IMR-90 (cell line): ENCODE data around the gene PLGRKT.

ENCODE experiments used
- BHLHE40 ChIP-seq: fragments of 150-350 bp; IDR thresholded peaks from 2 replicates; pipeline ENCODE4 v1.6.1; 2016; ENCODE audit warnings: mild to moderate bottlenecking, low read depth, low read length
- CEBPB ChIP-seq: IDR thresholded peaks from 2 replicates; pipeline ENCODE4 v1.6.1; 2012; ENCODE audit warnings: low read depth, low read length, improper control_type of control experiment
- CHD1 ChIP-seq: IDR thresholded peaks from 2 replicates; pipeline ENCODE4 v1.6.1; 2012; ENCODE audit warnings: low read depth, low read length, improper control_type of control experiment
- CTCF ChIP-seq: conservative IDR thresholded peaks from 2 replicates; pipeline ENCODE4 v1.5.1; 2012; ENCODE audit warnings: mild to moderate bottlenecking, low read depth, low read length, improper control_type of control experiment
- POLR2A ChIP-seq: IDR thresholded peaks from 2 replicates; pipeline ENCODE4 v1.6.1; 2012; ENCODE audit warnings: mild to moderate bottlenecking, low read depth, low read length

GRCh38 chr9:5354184-5354583 lies 83.5 kb downstream of the PLGRKT start:
- TF ChIP-seq POLR2A (no peak), CHD1 (no peak), CTCF (no peak), BHLHE40 (no peak), CEBPB (no peak)
